Keratinocyte (primary cell): Measurements from ENCODE around the gene CIBAR2. TPM values are rescaled to one million over a fixed set of nuclear protein-coding genes. Genes with fewer than 3 reads are reported as not detected.

Experiments
- DNase-seq: peaks from one replicate; pipeline ENCODE4 v3.0.0-alpha.2; 2011; ENCODE audit warnings: low read depth, missing footprints, low spot score
- FAIRE-seq: peaks from 2 replicates; lab custom pipeline; 2011; peaks lifted over from hg19 to GRCh38; lab: Jason Lieb, UNC
- H2AFZ ChIP-seq: 2 replicates; pipeline ENCODE4 v1.6.0; 2012; ENCODE audit warnings: low read length, control low read depth, inconsistent platforms; ENCODE audit not compliant: control insufficient read depth
- H3K27ac ChIP-seq: 2 replicates; pipeline ENCODE4 v1.5.1; 2011; ENCODE audit warnings: low read length; ENCODE audit not compliant: control insufficient read depth, insufficient read depth
- H3K27me3 ChIP-seq: 3 replicates; pipeline ENCODE4 v1.6.0; 2011; ENCODE audit warnings: low read length; ENCODE audit not compliant: control insufficient read depth, insufficient read depth; ENCODE audit errors: extremely low read depth
- H3K36me3 ChIP-seq, 2 experiments: 2 replicates in 1 of 2; 3 replicates in 1 of 2; pipeline ENCODE4 v1.5.1; 2011; ENCODE audit warnings: low read length in 2 of 2, mild to moderate bottlenecking in 1 of 2; ENCODE audit not compliant: control insufficient read depth in 2 of 2, insufficient read depth in 2 of 2; ENCODE audit errors: extremely low read depth in 1 of 2
- H3K4me1 ChIP-seq: 3 replicates; pipeline ENCODE4 v1.5.1; 2011; ENCODE audit warnings: low read length; ENCODE audit not compliant: control insufficient read depth, insufficient read depth; ENCODE audit errors: extremely low read depth
- H3K4me2 ChIP-seq: 3 replicates; pipeline ENCODE4 v1.6.0; 2011; ENCODE audit warnings: low read depth, low read length; ENCODE audit not compliant: control insufficient read depth, insufficient read depth; ENCODE audit errors: extremely low read depth
- H3K4me3 ChIP-seq, 3 experiments: fragments of 200-600 bp in 1 of 3; sonication (generic) in 1 of 3; 2 replicates in 2 of 3; 3 replicates in 1 of 3; pipeline ENCODE4 v1.5.1; 2011 to 2016; ENCODE audit warnings: low read length in 3 of 3, mild to moderate bottlenecking in 3 of 3, control low read depth in 2 of 3, inconsistent platforms in 1 of 3, low read depth in 1 of 3, mixed read lengths in 1 of 3, mixed run types in 1 of 3, moderate library complexity in 1 of 3; ENCODE audit not compliant: control insufficient read depth in 2 of 3, insufficient read depth in 2 of 3; ENCODE audit errors: extremely low read depth in 1 of 3
- H3K79me2 ChIP-seq: 2 replicates; pipeline ENCODE4 v1.6.0; 2012; ENCODE audit warnings: low read length; ENCODE audit not compliant: control insufficient read depth, insufficient read depth
- H3K9ac ChIP-seq: 3 replicates; pipeline ENCODE4 v1.6.0; 2011; ENCODE audit warnings: low read length; ENCODE audit not compliant: control insufficient read depth, insufficient read depth; ENCODE audit errors: extremely low read depth
- H3K9me1 ChIP-seq: 3 replicates; pipeline ENCODE4 v1.6.0; 2011; ENCODE audit warnings: low read length; ENCODE audit not compliant: control insufficient read depth, insufficient read depth; ENCODE audit errors: extremely low read depth
- H3K9me3 ChIP-seq: 2 replicates; pipeline ENCODE4 v1.5.1; 2012; ENCODE audit warnings: low read depth, low read length; ENCODE audit not compliant: control insufficient read depth
- H4K20me1 ChIP-seq: 3 replicates; pipeline ENCODE4 v1.6.0; 2011; ENCODE audit warnings: low read length; ENCODE audit not compliant: control insufficient read depth, insufficient read depth; ENCODE audit errors: extremely low read depth
- EZH2 ChIP-seq: IDR thresholded peaks from one replicate; pipeline ENCODE4 v1.6.1; 2012; ENCODE audit warnings: inconsistent platforms, mild to moderate bottlenecking, low read length, moderate library complexity
- dilution Hi-C: fragments of 300-500 bp; cut with MboI; formaldehyde crosslinking; loops from one replicate; pipeline ENCODE4 v1.7.0; 2020; ENCODE audit warnings: low sequenced_read_pairs; ENCODE audit not compliant: extremely low pct_ligation_motif_present
- polyA plus RNA-seq, 5 experiments: library from polyadenylated mRNA; depleted of rRNA in 3 of 5; stranded (reverse) in 3 of 5; stranded (forward) in 1 of 5; unstranded in 1 of 5; fragments of >200 nt; gene quantifications; 1 replicate in 1 of 5; 2 replicates in 3 of 5; 3 replicates in 1 of 5; pipeline versions ENCODE4 v1.2.1 to v1.2.3, GENCODE V29; 2011 to 2012; ENCODE audit warnings: missing spikeins in 2 of 5, low read depth in 1 of 5, low replicate concordance in 1 of 5
- TF ChIP-seq, protein P1 (sequence below), 3 experiments: IDR thresholded peaks in 1 of 3; conservative IDR thresholded peaks in 1 of 3; optimal IDR thresholded peaks in 1 of 3; 2 replicates in 2 of 3; 3 replicates in 1 of 3; pipeline versions ENCODE3 to v1.5.1; 2011; ENCODE audit warnings: low read length in 3 of 3, mild to moderate bottlenecking in 3 of 3, moderate library complexity in 2 of 3, control low read depth in 1 of 3, inconsistent platforms in 1 of 3; ENCODE audit not compliant: insufficient read depth in 2 of 3; ENCODE audit errors: extremely low read depth in 1 of 3

The CIBAR2 gene
- polyA plus RNA-seq, 1 donor (not counting 4 experiments of a cell fraction or from before 2014, with no cell fraction given), result not detected

- Histone ChIP-seq H2AFZ (no peak overlapping the region), H3K27me3 (peaks cover 21% of the 10 kb centered on the region), H3K27ac (no peak overlapping the region), H3K9ac (no peak overlapping the region), H3K36me3 (no peaks in the 10 kb centered on the region), H3K4me2 (no peak overlapping the region), H3K9me1 (no peaks in the 10 kb centered on the region), H3K9me3 (no peaks in the 10 kb centered on the region), H4K20me1 (no peaks in the 10 kb centered on the region), H3K4me3 (no peak overlapping the region), H3K4me1 (peaks cover 3% of the 10 kb centered on the region), H3K79me2 (no peaks in the 10 kb centered on the region)
- dilution Hi-C loops, result no loop called here
- no peak for FAIRE-seq
- DNase-seq, result no peak
- TF ChIP-seq, protein P1, sequence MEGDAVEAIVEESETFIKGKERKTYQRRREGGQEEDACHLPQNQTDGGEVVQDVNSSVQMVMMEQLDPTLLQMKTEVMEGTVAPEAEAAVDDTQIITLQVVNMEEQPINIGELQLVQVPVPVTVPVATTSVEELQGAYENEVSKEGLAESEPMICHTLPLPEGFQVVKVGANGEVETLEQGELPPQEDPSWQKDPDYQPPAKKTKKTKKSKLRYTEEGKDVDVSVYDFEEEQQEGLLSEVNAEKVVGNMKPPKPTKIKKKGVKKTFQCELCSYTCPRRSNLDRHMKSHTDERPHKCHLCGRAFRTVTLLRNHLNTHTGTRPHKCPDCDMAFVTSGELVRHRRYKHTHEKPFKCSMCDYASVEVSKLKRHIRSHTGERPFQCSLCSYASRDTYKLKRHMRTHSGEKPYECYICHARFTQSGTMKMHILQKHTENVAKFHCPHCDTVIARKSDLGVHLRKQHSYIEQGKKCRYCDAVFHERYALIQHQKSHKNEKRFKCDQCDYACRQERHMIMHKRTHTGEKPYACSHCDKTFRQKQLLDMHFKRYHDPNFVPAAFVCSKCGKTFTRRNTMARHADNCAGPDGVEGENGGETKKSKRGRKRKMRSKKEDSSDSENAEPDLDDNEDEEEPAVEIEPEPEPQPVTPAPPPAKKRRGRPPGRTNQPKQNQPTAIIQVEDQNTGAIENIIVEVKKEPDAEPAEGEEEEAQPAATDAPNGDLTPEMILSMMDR (optimal IDR thresholded peaks at IDR 0.05 in 1 of 3, IDR thresholded peaks at IDR 0.05 in 1 of 3, conservative IDR thresholded peaks at IDR 0.05 in 1 of 3; ENCODE audit: extremely low read depth in 1 of 3, insufficient read depth in 2 of 3, low read length in 3 of 3), result no peak
- no peak for TF ChIP-seq EZH2
Measured at GRCh38 chr16:85094812-85095211, 17.5 kb downstream of the CIBAR2 start.

DNA sequence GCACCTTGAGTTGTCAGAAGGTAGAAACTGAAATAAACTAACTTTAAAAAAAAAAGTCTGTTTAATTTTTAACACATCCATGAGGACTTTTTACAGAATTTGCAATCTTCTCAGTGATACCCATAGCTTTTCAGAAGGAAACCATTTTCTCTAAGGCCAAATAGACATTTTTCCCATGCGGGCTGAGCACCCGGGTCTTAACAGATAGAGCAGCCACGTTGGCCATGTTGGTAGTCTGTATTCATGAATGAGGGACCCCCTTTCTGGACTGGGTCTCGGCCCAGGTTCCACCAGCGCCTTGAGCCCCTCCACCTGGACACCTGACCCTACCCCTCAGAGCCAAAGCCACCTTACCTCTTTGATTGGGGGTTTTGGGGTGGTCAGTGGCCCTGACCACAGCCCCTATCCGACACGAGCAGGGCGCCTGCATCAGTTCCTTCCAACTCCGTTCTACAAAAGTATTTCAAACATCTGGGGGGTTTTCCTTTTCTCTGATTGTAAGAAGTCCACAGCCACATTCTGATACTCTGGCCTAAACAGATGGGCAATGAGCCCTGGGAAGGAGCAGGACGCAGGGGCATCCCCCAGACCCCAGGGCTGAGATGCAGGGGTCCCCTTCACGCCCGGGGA, 18.0 kb downstream of the CIBAR2 start:
- H3K27ac ChIP-seq, result no peak overlapping the region
- no peaks in the 10 kb centered on the region for H3K79me2 ChIP-seq
- peaks cover 21% of the 10 kb centered on the region for H3K27me3 ChIP-seq
- no peaks in the 10 kb centered on the region for H4K20me1 ChIP-seq
- TF ChIP-seq EZH2, result no peak
- TF ChIP-seq, protein P1 (optimal IDR thresholded peaks at IDR 0.05 in 1 of 3, IDR thresholded peaks at IDR 0.05 in 1 of 3, conservative IDR thresholded peaks at IDR 0.05 in 1 of 3; ENCODE audit: extremely low read depth in 1 of 3, insufficient read depth in 2 of 3, low read length in 3 of 3), result no peak
- no peak overlapping the region for H3K4me2 ChIP-seq
- no peaks in the 10 kb centered on the region for H3K9me3 ChIP-seq
- no peaks in the 10 kb centered on the region for H3K9me1 ChIP-seq
- H3K4me3 ChIP-seq, result no peak overlapping the region
- no peak overlapping the region for H2AFZ ChIP-seq
- DNase-seq (no peak), FAIRE-seq (no peak)
- dilution Hi-C loops, result no loop called here
- H3K4me1 ChIP-seq, result peaks cover 3% of the 10 kb centered on the region
- no peaks in the 10 kb centered on the region for H3K36me3 ChIP-seq
- H3K9ac ChIP-seq, result no peak overlapping the region
